Central memory CD8-positive, alpha-beta T cell (primary cell): Measurements from ENCODE around the gene MXD3.
A peak's percentile ranks its signal among the peaks of the same experiment; 100 is the strongest.
"Not testable (repeated sequence)": the region's sequence is repeated elsewhere in the genome, so short reads cannot be mapped to it uniquely, and the experiment has no call there.

Experiments
- ATAC-seq: fragments of 150-1000 bp; cut with Tn5 transposase; replicated peaks from 2 replicates; pipeline ENCODE4 v1.10.0; 2022; ENCODE audit warnings: mild to moderate bottlenecking, moderate FRiP score, moderate number of reproducible peaks; ENCODE audit not compliant: poor library complexity, severe bottlenecking; ENCODE audit errors: extremely low read depth
- DNase-seq, 2 donors: peaks; one replicate each; pipeline ENCODE4 v3.0.0; 2021; ENCODE audit warnings: low spot score in 2 of 2
- H3K27ac Mint-ChIP-seq: one replicate; pipeline ENCODE4 v1.8.0; 2022; ENCODE audit warnings: low read depth, mild to moderate bottlenecking, moderate library complexity, mixed read lengths
- H3K27me3 Mint-ChIP-seq: one replicate; pipeline ENCODE4 v1.8.0; 2022; ENCODE audit warnings: mixed read lengths
- H3K36me3 Mint-ChIP-seq: one replicate; pipeline ENCODE4 v1.8.0; 2022; ENCODE audit warnings: mild to moderate bottlenecking, moderate library complexity, mixed read lengths; ENCODE audit not compliant: insufficient read depth
- H3K4me1 Mint-ChIP-seq: one replicate; pipeline ENCODE4 v1.8.0; 2022; ENCODE audit warnings: mixed read lengths
- H3K4me3 Mint-ChIP-seq: one replicate; pipeline ENCODE4 v1.8.0; 2022; ENCODE audit warnings: mild to moderate bottlenecking, moderate library complexity, mixed read lengths
- H3K9me3 Mint-ChIP-seq: one replicate; pipeline ENCODE4 v1.8.0; 2022; ENCODE audit warnings: mixed read lengths

MXD3 gene

GRCh38 chr5:177353093-177353492, 41.4 kb upstream of the MXD3 start:
- H3K36me3 Mint-ChIP-seq, result peaks cover 29% of the 10 kb centered on the region
- no peaks in the 10 kb centered on the region for H3K27me3 Mint-ChIP-seq
- no peak for ATAC-seq
- no peak overlapping the region for H3K27ac Mint-ChIP-seq
- H3K4me1 Mint-ChIP-seq, result peaks cover 55% of the 10 kb centered on the region
- no peak for DNase-seq
- no peaks in the 10 kb centered on the region for H3K9me3 Mint-ChIP-seq
- H3K4me3 Mint-ChIP-seq, result no peak overlapping the region

GRCh38 chr5:177351392-177352329, 40.0 kb upstream of the MXD3 start, which contains the start of gene LMAN2:
Gene LMAN2, minus strand, starts transcription at chr5:177351668. Its CDS starts 21 bp downstream, at chr5:177351647.
- H3K9me3 Mint-ChIP-seq, result no peaks in the 10 kb centered on the region
- peak within 1 kb of the TSS; percentile 96 for H3K27ac Mint-ChIP-seq
- H3K4me3 Mint-ChIP-seq, result peak within 1 kb of the TSS; percentile 88
- H3K4me1 Mint-ChIP-seq, result peaks cover 53% of the 10 kb centered on the region
- H3K27me3 Mint-ChIP-seq, result no peaks in the 10 kb centered on the region
- peaks cover 21% of the 10 kb centered on the region for H3K36me3 Mint-ChIP-seq
- peak; percentile 99 for ATAC-seq
- peak; percentile 82 to 90 for DNase-seq

GRCh38 chr5:177350776-177351391, 39.2 kb upstream of the MXD3 start:
- H3K9me3 Mint-ChIP-seq, result no peaks in the 10 kb centered on the region
- DNase-seq, result no peak
- no peak for ATAC-seq

GRCh38 chr5:177349762-177350161, 38.1 kb upstream of the MXD3 start:
- Mint-ChIP-seq H3K36me3 (peaks cover 27% of the 10 kb centered on the region), H3K9me3 (no peaks in the 10 kb centered on the region), H3K4me1 (peaks cover 35% of the 10 kb centered on the region), H3K27ac (peak overlapping the region; percentile 39), H3K4me3 (peak overlapping the region; percentile 88), H3K27me3 (no peaks in the 10 kb centered on the region)
- DNase-seq, result no peak
- no peak for ATAC-seq

More at GRCh38 chr5:177350776-177351391, 39.2 kb upstream of the MXD3 start:
- H3K4me1 Mint-ChIP-seq, result peaks cover 47% of the 10 kb centered on the region
- H3K4me3 Mint-ChIP-seq, result peak overlapping the region; percentile 88
- H3K27ac Mint-ChIP-seq, result peak overlapping the region; percentile 96
- no peaks in the 10 kb centered on the region for H3K27me3 Mint-ChIP-seq
- peaks cover 22% of the 10 kb centered on the region for H3K36me3 Mint-ChIP-seq

- DNase-seq (no peak), ATAC-seq (no peak)
- H3K27ac Mint-ChIP-seq, result peak overlapping the region; percentile 39
- peaks cover 25% of the 10 kb centered on the region for H3K36me3 Mint-ChIP-seq
- H3K9me3 Mint-ChIP-seq, result no peaks in the 10 kb centered on the region
- H3K27me3 Mint-ChIP-seq, result no peaks in the 10 kb centered on the region
- peak overlapping the region; percentile 88 for H3K4me3 Mint-ChIP-seq
- peaks cover 31% of the 10 kb centered on the region for H3K4me1 Mint-ChIP-seq
Measured at GRCh38 chr5:177349362-177349647, 37.6 kb upstream of the MXD3 start.

- Mint-ChIP-seq H3K27ac (no peak overlapping the region), H3K4me1 (peaks cover 35% of the 10 kb centered on the region), H3K4me3 (no peak overlapping the region), H3K27me3 (no peaks in the 10 kb centered on the region), H3K36me3 (peaks cover 31% of the 10 kb centered on the region), H3K9me3 (no peaks in the 10 kb centered on the region)
- DNase-seq (no peak), ATAC-seq (no peak)
Measured at GRCh38 chr5:177347699-177348098, 36.0 kb upstream of the MXD3 start.

GRCh38 chr5:177346820-177347219, 35.1 kb upstream of the MXD3 start:
- Mint-ChIP-seq H3K4me3 (no peak overlapping the region), H3K27ac (no peak overlapping the region), H3K4me1 (peaks cover 35% of the 10 kb centered on the region), H3K9me3 (no peaks in the 10 kb centered on the region), H3K36me3 (peaks cover 33% of the 10 kb centered on the region), H3K27me3 (no peaks in the 10 kb centered on the region)
- no peak for DNase-seq
- no peak for ATAC-seq

GRCh38 chr5:177344891-177345290, 33.2 kb upstream of the MXD3 start:
- no peak overlapping the region for H3K27ac Mint-ChIP-seq
- DNase-seq (no peak), ATAC-seq (no peak)
- H3K27me3 Mint-ChIP-seq, result no peaks in the 10 kb centered on the region
- peaks cover 34% of the 10 kb centered on the region for H3K36me3 Mint-ChIP-seq
- H3K4me3 Mint-ChIP-seq, result no peak overlapping the region
- no peaks in the 10 kb centered on the region for H3K9me3 Mint-ChIP-seq
- peaks cover 38% of the 10 kb centered on the region for H3K4me1 Mint-ChIP-seq

- no peak overlapping the region for H3K4me3 Mint-ChIP-seq
- H3K27me3 Mint-ChIP-seq, result no peaks in the 10 kb centered on the region
- H3K27ac Mint-ChIP-seq, result no peak overlapping the region
- peaks cover 38% of the 10 kb centered on the region for H3K4me1 Mint-ChIP-seq
- H3K36me3 Mint-ChIP-seq, result peaks cover 32% of the 10 kb centered on the region
- ATAC-seq (no peak), DNase-seq (no peak)
- H3K9me3 Mint-ChIP-seq, result no peaks in the 10 kb centered on the region
Measured at GRCh38 chr5:177343777-177344176, 32.1 kb upstream of the MXD3 start.

- not testable (repeated sequence) for H3K4me3 Mint-ChIP-seq, H3K9me3 Mint-ChIP-seq, H3K27ac Mint-ChIP-seq, ATAC-seq, DNase-seq, H3K27me3 Mint-ChIP-seq
- H3K36me3 Mint-ChIP-seq, result peaks cover 28% of the 10 kb centered on the region
- peaks cover 40% of the 10 kb centered on the region for H3K4me1 Mint-ChIP-seq
Measured at GRCh38 chr5:177343000-177343399, 31.3 kb upstream of the MXD3 start.

- no peaks in the 10 kb centered on the region for H3K9me3 Mint-ChIP-seq
- ATAC-seq (peak; percentile 46), DNase-seq (no peak)
- peak overlapping the region; percentile 18 for H3K4me3 Mint-ChIP-seq
- H3K4me1 Mint-ChIP-seq, result peaks cover 40% of the 10 kb centered on the region
- H3K36me3 Mint-ChIP-seq, result peaks cover 39% of the 10 kb centered on the region
- no peaks in the 10 kb centered on the region for H3K27me3 Mint-ChIP-seq
- H3K27ac Mint-ChIP-seq, result peak overlapping the region; percentile 69
Measured at GRCh38 chr5:177339107-177339638, 27.5 kb upstream of the MXD3 start.

GRCh38 chr5:177338251-177339106, 26.8 kb upstream of the MXD3 start:
- ATAC-seq, result no peak

More at GRCh38 chr5:177338251-177339106, 26.8 kb upstream of the MXD3 start:
- peak overlapping the region; percentile 18 for H3K4me3 Mint-ChIP-seq
- no peaks in the 10 kb centered on the region for H3K27me3 Mint-ChIP-seq
- no peaks in the 10 kb centered on the region for H3K9me3 Mint-ChIP-seq
- peaks cover 41% of the 10 kb centered on the region for H3K4me1 Mint-ChIP-seq
- peaks cover 39% of the 10 kb centered on the region for H3K36me3 Mint-ChIP-seq
- H3K27ac Mint-ChIP-seq, result peak overlapping the region; percentile 69
- no peak for DNase-seq
